Spleen (tissue), 11 donors: ENCODE results near the gene C1GALT1. TPM values are rescaled to one million over a fixed set of nuclear protein-coding genes. Genes with fewer than 3 reads are reported as not detected.

Experiments
- DNase-seq: peaks from one replicate; pipeline ENCODE4 v3.0.0-alpha.2; 2020
- H3K27ac ChIP-seq, 8 donors: fragments of 200-600 bp; sonication (generic) in 7 of 8; 1 replicate in 4 of 8; 2 replicates in 4 of 8; pipeline versions ENCODE4 v1.5.0 to v1.8.0; 2016 to 2021; ENCODE audit warnings: inconsistent platforms in 4 of 8, mild to moderate bottlenecking in 4 of 8, moderate library complexity in 1 of 8
- H3K27me3 ChIP-seq, 7 donors: fragments of 200-600 bp; sonication (generic) in 6 of 7; replicated peaks in 1 of 7; 1 replicate in 4 of 7; 2 replicates in 3 of 7; pipeline versions ENCODE4 v1.5.0 to v1.8.0; 2016 to 2021; ENCODE audit warnings: inconsistent platforms in 3 of 7, mild to moderate bottlenecking in 1 of 7
- H3K36me3 ChIP-seq, 6 donors: fragments of 200-600 bp; sonication (generic) in 5 of 6; 1 replicate in 4 of 6; 2 replicates in 2 of 6; pipeline versions ENCODE4 v1.5.0 to v1.8.0; 2016 to 2021; ENCODE audit warnings: inconsistent platforms in 2 of 6
- H3K4me1 ChIP-seq, 6 donors: fragments of 200-600 bp; sonication (generic) in 5 of 6; 1 replicate in 3 of 6; 2 replicates in 3 of 6; pipeline versions ENCODE4 v1.5.0 to v1.8.0; 2016 to 2021; ENCODE audit warnings: inconsistent platforms in 3 of 6
- H3K4me3 ChIP-seq, 8 donors: fragments of 200-600 bp; sonication (generic) in 7 of 8; 1 replicate in 4 of 8; 2 replicates in 4 of 8; pipeline versions ENCODE4 v1.5.0 to v1.8.0; 2016 to 2021; ENCODE audit warnings: inconsistent platforms in 4 of 8, mild to moderate bottlenecking in 4 of 8, moderate library complexity in 2 of 8
- H3K9me3 ChIP-seq, 8 donors: fragments of 200-600 bp; sonication (generic) in 7 of 8; 1 replicate in 4 of 8; 2 replicates in 4 of 8; pipeline versions ENCODE4 v1.5.0 to v1.8.0; 2016 to 2021; ENCODE audit warnings: inconsistent platforms in 4 of 8
- CTCF ChIP-seq, 11 experiments: fragments of 200-600 bp in 7 of 11; fragments of 450-650 bp in 4 of 11; sonication (generic) in 4 of 11; IDR thresholded peaks in 8 of 11; conservative IDR thresholded peaks in 3 of 11; 1 replicate in 7 of 11; 2 replicates in 4 of 11; pipeline versions ENCODE4 v1.4.0 to v1.8.0; 2016 to 2021; ENCODE audit warnings: antibody characterized with exemption in 11 of 11, inconsistent platforms in 4 of 11, mild to moderate bottlenecking in 1 of 11
- POLR2A ChIP-seq, 3 donors: fragments of 450-650 bp; IDR thresholded peaks; one replicate each; pipeline ENCODE4 v1.5.1; 2017; ENCODE audit warnings: antibody characterized with exemption in 3 of 3, mild to moderate bottlenecking in 1 of 3
- POLR2AphosphoS5 ChIP-seq, 3 donors: sonication (generic); formaldehyde crosslinking; IDR thresholded peaks; one replicate each; pipeline ENCODE4 v1.5.1; 2017; ENCODE audit warnings: antibody characterized with exemption in 3 of 3
- WGBS, 5 donors: extraction: QIAGEN DNeasy Blood & Tissue Kit in 3 of 5; methylation state at CpG; one replicate each; pipeline versions ENCODE4 v1.1.5 to v1.1.7; 2013 to 2018; 5-methylcytosine and 5-hydroxymethylcytosine counted together
- intact Hi-C: fragments of 100-400 bp; cut with DNase I; formaldehyde crosslinking; loops from one replicate; pipeline ENCODE4 v1.15.0; 2023; ENCODE audit warnings: low total_unique reads
- polyA plus RNA-seq, 3 donors: library from polyadenylated mRNA; stranded (reverse); fragments of 200-250 nt; gene quantifications; one replicate each; pipeline ENCODE4 v1.2.1, GENCODE V29; 2013
- total RNA-seq, 7 donors: library from RNA; depleted of rRNA in 3 of 7; stranded (reverse); fragments of >200 nt in 3 of 7; fragmentation: NEBNext Ultra II Directional in 4 of 7; extraction: Animal tissue kit (Norgen Biotek cat#: 25700) in 4 of 7; gene quantifications; one replicate each; pipeline versions ENCODE4 v1.1.0 to v1.2.1, GENCODE V29; 2016 to 2021
- donor health status: healthy with polysubstance abuse.
- donor health status: DM: no; HTN: no; CAD: no; lungs with moderate emphysema.
- donor health status: DM: no; HTN: no; CAD: no.
- donor health status: Bipolar disorder and iron deficiency.
- donor health status: healthy.
- donor health status: DM: no; HTN: no; CAD: no.
- donor health status: DM: yes; HTN: yes; CAD: no.

The C1GALT1 gene
- total and polyA plus RNA-seq, 10 donors = 6.9 to 61.2 (median 40.0) TPM

GRCh38 chr7:7266257-7266881 lies 84.0 kb downstream of the C1GALT1 start:
- H3K27me3 ChIP-seq = no peaks in the 10 kb centered on the region
- no peaks in the 10 kb centered on the region for H3K36me3 ChIP-seq
- no peaks in the 10 kb centered on the region for H3K4me1 ChIP-seq
- WGBS, 5 donors = 80 to 89% (median 86%) methylated on average over 6 of the region's 6 CpGs
- no peak for DNase-seq
- intact Hi-C loops = no loop called here
- TF ChIP-seq POLR2AphosphoS5 (IDR thresholded peaks at IDR 0.05) (no peak), POLR2A (IDR thresholded peaks at IDR 0.05) (no peak), CTCF (IDR thresholded peaks at IDR 0.05 in 8 of 11, conservative IDR thresholded peaks at IDR 0.05 in 3 of 11) (no peak)
- no peak overlapping the region for H3K4me3 ChIP-seq
- H3K9me3 ChIP-seq = peaks cover 0 to 5% (median 1%) of the 10 kb centered on the region in 8 donors
- no peak overlapping the region for H3K27ac ChIP-seq

- no peak for DNase-seq
- TF ChIP-seq POLR2A (IDR thresholded peaks at IDR 0.05) (no peak), POLR2AphosphoS5 (IDR thresholded peaks at IDR 0.05) (no peak), CTCF (IDR thresholded peaks at IDR 0.05 in 8 of 11, conservative IDR thresholded peaks at IDR 0.05 in 3 of 11) (no peak)
- Histone ChIP-seq H3K27ac (no peak overlapping the region), H3K4me3 (no peak overlapping the region), H3K9me3 (no peaks in the 10 kb centered on the region), H3K27me3 (no peaks in the 10 kb centered on the region), H3K36me3 (no peaks in the 10 kb centered on the region), H3K4me1 (peaks cover 0 to 5% (median 0%) of the 10 kb centered on the region in 6 donors)
- intact Hi-C loops = no loop called here
- WGBS, 5 donors = 81 to 91% (median 85%) methylated on average over 9 to 10 of the region's 10 CpGs
Measured at GRCh38 chr7:7271094-7271874, 88.9 kb downstream of the C1GALT1 start.

- no peak overlapping the region for H3K4me3 ChIP-seq
- 81 to 90% (median 84%) methylated on average over 1 of the region's 1 CpG for whole genome bisulfite sequencing, 5 donors
- peaks cover 0 to 9% (median 0%) of the 10 kb centered on the region in 6 donors for H3K4me1 ChIP-seq
- no peaks in the 10 kb centered on the region for H3K27me3 ChIP-seq
- no peaks in the 10 kb centered on the region for H3K36me3 ChIP-seq
- no peak overlapping the region for H3K27ac ChIP-seq
- DNase-seq = no peak
- H3K9me3 ChIP-seq = no peaks in the 10 kb centered on the region
- intact Hi-C loops = no loop called here
- TF ChIP-seq POLR2A (IDR thresholded peaks at IDR 0.05) (no peak), CTCF (IDR thresholded peaks at IDR 0.05 in 8 of 11, conservative IDR thresholded peaks at IDR 0.05 in 3 of 11) (no peak), POLR2AphosphoS5 (IDR thresholded peaks at IDR 0.05) (no peak)
Measured at GRCh38 chr7:7272294-7272693, 90.0 kb downstream of the C1GALT1 start.

- H3K4me3 ChIP-seq = no peak overlapping the region
- DNase-seq = no peak
- TF ChIP-seq POLR2A (IDR thresholded peaks at IDR 0.05) = no peak
- no peak for TF ChIP-seq CTCF (IDR thresholded peaks at IDR 0.05 in 8 of 11, conservative IDR thresholded peaks at IDR 0.05 in 3 of 11)
- TF ChIP-seq POLR2AphosphoS5 (IDR thresholded peaks at IDR 0.05) = no peak
- H3K27ac ChIP-seq = no peak overlapping the region
- H3K9me3 ChIP-seq = no peaks in the 10 kb centered on the region
- H3K4me1 ChIP-seq = peaks cover 0 to 9% (median 0%) of the 10 kb centered on the region in 6 donors
- no peaks in the 10 kb centered on the region for H3K36me3 ChIP-seq
- H3K27me3 ChIP-seq = no peaks in the 10 kb centered on the region
- intact Hi-C loops = no loop called here
- WGBS, 5 donors = 64 to 73% (median 68%) methylated on average over 3 of the region's 3 CpGs
Measured at GRCh38 chr7:7274782-7275181, 92.4 kb downstream of the C1GALT1 start.
